ENCODE data around the gene CXCR2. TPM values are rescaled to one million over a fixed set of nuclear protein-coding genes. Genes with fewer than 3 reads are reported as not detected.
A peak's percentile ranks its signal among the peaks of the same experiment; 100 is the strongest.

Gene CXCR2
- polyA plus RNA-seq (2013) = 0.11 TPM

- peak; percentile 13 to 56 (median 51) for DNase-seq
- 8% methylated on average over 8 of the region's 8 CpGs for WGBS (ENCODE audit: insufficient coverage)
- Histone ChIP-seq H3K27me3 (replicated peaks in 2 of 5; ENCODE audit: control insufficient read depth in 4 of 5, insufficient read depth in 5 of 5, low read length in 4 of 5) (no peaks in the 10 kb centered on the region), H3K9me3 (ENCODE audit: control extremely low read depth in 1 of 5, control insufficient read depth in 4 of 5, insufficient read depth in 2 of 5, low read depth in 1 of 5, low read length in 4 of 5) (peaks cover 0 to 17% (median 2%) of the 10 kb centered on the region in 5 experiments), H3K36me3 (ENCODE audit: control insufficient read depth in 4 of 4, insufficient read depth in 4 of 4, low read length in 3 of 4) (no peaks in the 10 kb centered on the region), H3K27ac (ENCODE audit: insufficient read depth in 1 of 2, low read depth in 1 of 2, low read length in 2 of 2, poor library complexity in 1 of 2, severe bottlenecking in 2 of 2) (no peak within 1 kb of the TSS), H3K4me3 (ENCODE audit: control insufficient read depth in 1 of 7, extremely low read depth in 1 of 7, insufficient read depth in 4 of 7, low read depth in 2 of 7, low read length in 6 of 7) (peak within 1 kb of the TSS in 5 of 7 experiments; percentile 20 to 63 (median 30)), H3K4me1 (ENCODE audit: control extremely low read depth in 1 of 4, control insufficient read depth in 4 of 4, insufficient read depth in 4 of 4, low read length in 3 of 4) (peaks cover 4 to 17% (median 12%) of the 10 kb centered on the region in 4 experiments)
- CTCF ChIA-PET = no interaction called here
- POLR2A ChIA-PET = no interaction called here
These were observed at the start of gene CXCR2 for GRCh38 chr2:218125626-218126080. Gene CXCR2, plus strand, starts transcription at chr2:218126028. Its CDS starts 8,774 bp downstream, at chr2:218134802.

GRCh38 chr2:218077464-218078216 is 48.2 kb upstream of the CXCR2 start:
- no peaks in the 10 kb centered on the region for H3K27me3 ChIP-seq (replicated peaks in 2 of 5; ENCODE audit: control insufficient read depth in 4 of 5, insufficient read depth in 5 of 5, low read length in 4 of 5)
- no peak for DNase-seq
- no peaks in the 10 kb centered on the region for H3K9me3 ChIP-seq (ENCODE audit: control extremely low read depth in 1 of 5, control insufficient read depth in 4 of 5, insufficient read depth in 2 of 5, low read depth in 1 of 5, low read length in 4 of 5)
- H3K4me3 ChIP-seq (ENCODE audit: control insufficient read depth in 1 of 7, extremely low read depth in 1 of 7, insufficient read depth in 4 of 7, low read depth in 2 of 7, low read length in 6 of 7) = no peak overlapping the region
- H3K27ac ChIP-seq (ENCODE audit: insufficient read depth in 1 of 2, low read depth in 1 of 2, low read length in 2 of 2, poor library complexity in 1 of 2, severe bottlenecking in 2 of 2) = no peak overlapping the region
- ChIA-PET CTCF (interaction anchor here (1.7 to 4.3 kb wide), 3 partner anchors 9 to 292 kb away, joined by 4 to 16 read pairs (median 5); partner anchors contain the start of gene RUFY4), POLR2A (no interaction called here)
- H3K36me3 ChIP-seq (ENCODE audit: control insufficient read depth in 4 of 4, insufficient read depth in 4 of 4, low read length in 3 of 4) = no peaks in the 10 kb centered on the region
- WGBS (ENCODE audit: insufficient coverage) = 84% methylated on average over 8 of the region's 9 CpGs
- no peaks in the 10 kb centered on the region for H3K4me1 ChIP-seq (ENCODE audit: control extremely low read depth in 1 of 4, control insufficient read depth in 4 of 4, insufficient read depth in 4 of 4, low read length in 3 of 4)

GRCh38 chr2:218079943-218080913 is 45.6 kb upstream of the CXCR2 start:
- H3K27ac ChIP-seq (ENCODE audit: insufficient read depth in 1 of 2, low read depth in 1 of 2, low read length in 2 of 2, poor library complexity in 1 of 2, severe bottlenecking in 2 of 2) = no peak overlapping the region
- no peaks in the 10 kb centered on the region for H3K4me1 ChIP-seq (ENCODE audit: control extremely low read depth in 1 of 4, control insufficient read depth in 4 of 4, insufficient read depth in 4 of 4, low read length in 3 of 4)
- WGBS (ENCODE audit: insufficient coverage) = 89% methylated on average over 14 of the region's 15 CpGs

DNA sequence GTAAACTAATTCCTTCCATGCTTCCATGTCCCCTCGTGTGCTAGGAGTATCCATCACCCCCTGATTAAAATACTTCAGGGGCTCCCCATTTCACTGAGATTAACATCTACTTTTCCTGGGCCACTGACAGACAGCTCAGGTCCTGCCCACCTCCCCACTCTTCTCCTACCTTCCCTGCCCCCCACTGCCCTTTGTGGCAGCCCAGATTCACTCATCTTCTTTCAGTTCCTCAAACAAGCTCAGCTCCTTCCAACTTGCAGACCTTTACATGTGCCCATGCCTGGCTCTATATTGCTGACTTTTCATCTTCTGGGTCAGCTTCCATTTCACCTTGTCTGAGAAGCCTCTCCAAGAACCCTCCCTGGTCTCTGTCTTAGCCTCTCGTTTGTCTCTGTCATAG is 44.8 kb upstream of the CXCR2 start:
- H3K27me3 ChIP-seq (replicated peaks in 2 of 5; ENCODE audit: control insufficient read depth in 4 of 5, insufficient read depth in 5 of 5, low read length in 4 of 5) = no peaks in the 10 kb centered on the region
- CTCF ChIA-PET = interaction anchor here (0.6 to 4.9 kb wide), 4 partner anchors 8 to 295 kb away, joined by 3 to 19 read pairs (median 10); no protein-coding TSS in a partner anchor
- no peak for DNase-seq
- POLR2A ChIA-PET = no interaction called here
- no peaks in the 10 kb centered on the region for H3K4me1 ChIP-seq (ENCODE audit: control extremely low read depth in 1 of 4, control insufficient read depth in 4 of 4, insufficient read depth in 4 of 4, low read length in 3 of 4)
- H3K9me3 ChIP-seq (ENCODE audit: control extremely low read depth in 1 of 5, control insufficient read depth in 4 of 5, insufficient read depth in 2 of 5, low read depth in 1 of 5, low read length in 4 of 5) = peaks cover 0 to 5% (median under 1%) of the 10 kb centered on the region in 5 experiments
- no peaks in the 10 kb centered on the region for H3K36me3 ChIP-seq (ENCODE audit: control insufficient read depth in 4 of 4, insufficient read depth in 4 of 4, low read length in 3 of 4)
- no peak overlapping the region for H3K4me3 ChIP-seq (ENCODE audit: control insufficient read depth in 1 of 7, extremely low read depth in 1 of 7, insufficient read depth in 4 of 7, low read depth in 2 of 7, low read length in 6 of 7)
- H3K27ac ChIP-seq (ENCODE audit: insufficient read depth in 1 of 2, low read depth in 1 of 2, low read length in 2 of 2, poor library complexity in 1 of 2, severe bottlenecking in 2 of 2) = no peak overlapping the region
- WGBS (ENCODE audit: insufficient coverage) = 100% methylated on average over 1 of the region's 2 CpGs

More at GRCh38 chr2:218079943-218080913, 45.6 kb upstream of the CXCR2 start:
- Histone ChIP-seq H3K4me3 (ENCODE audit: control insufficient read depth in 1 of 7, extremely low read depth in 1 of 7, insufficient read depth in 4 of 7, low read depth in 2 of 7, low read length in 6 of 7) (no peak overlapping the region), H3K27me3 (replicated peaks in 2 of 5; ENCODE audit: control insufficient read depth in 4 of 5, insufficient read depth in 5 of 5, low read length in 4 of 5) (no peaks in the 10 kb centered on the region), H3K36me3 (ENCODE audit: control insufficient read depth in 4 of 4, insufficient read depth in 4 of 4, low read length in 3 of 4) (no peaks in the 10 kb centered on the region), H3K9me3 (ENCODE audit: control extremely low read depth in 1 of 5, control insufficient read depth in 4 of 5, insufficient read depth in 2 of 5, low read depth in 1 of 5, low read length in 4 of 5) (no peaks in the 10 kb centered on the region)
- no peak for DNase-seq
- ChIA-PET POLR2A (no interaction called here), CTCF (interaction anchor here (0.6 to 4.9 kb wide), 5 partner anchors 7 to 294 kb away, joined by 3 to 19 read pairs (median 3); no protein-coding TSS in a partner anchor)

DNA sequence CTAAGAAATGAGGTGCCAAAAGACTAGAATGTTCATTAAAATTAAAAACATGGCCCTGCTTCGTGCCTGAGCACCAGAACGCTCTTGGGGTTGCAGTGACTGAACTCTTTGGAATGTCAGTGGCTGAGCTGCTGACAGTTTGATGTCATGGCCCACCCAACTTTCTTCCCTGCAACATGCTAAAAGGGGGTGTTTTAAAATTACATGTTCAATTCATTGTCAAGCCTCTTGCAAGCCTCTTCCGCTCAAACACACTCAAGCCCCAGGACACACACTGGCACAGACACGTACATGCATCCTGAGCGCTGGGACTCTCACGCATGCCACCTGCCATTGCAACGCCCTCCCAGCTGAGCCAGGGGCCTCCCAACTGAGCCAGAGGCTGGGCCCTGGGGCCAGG is 44.1 kb upstream of the CXCR2 start:
- Histone ChIP-seq H3K27me3 (replicated peaks in 2 of 5; ENCODE audit: control insufficient read depth in 4 of 5, insufficient read depth in 5 of 5, low read length in 4 of 5) (no peaks in the 10 kb centered on the region), H3K36me3 (ENCODE audit: control insufficient read depth in 4 of 4, insufficient read depth in 4 of 4, low read length in 3 of 4) (no peaks in the 10 kb centered on the region), H3K9me3 (ENCODE audit: control extremely low read depth in 1 of 5, control insufficient read depth in 4 of 5, insufficient read depth in 2 of 5, low read depth in 1 of 5, low read length in 4 of 5) (peaks cover 0 to 11% (median 6%) of the 10 kb centered on the region in 5 experiments), H3K4me3 (ENCODE audit: control insufficient read depth in 1 of 7, extremely low read depth in 1 of 7, insufficient read depth in 4 of 7, low read depth in 2 of 7, low read length in 6 of 7) (no peak overlapping the region), H3K4me1 (ENCODE audit: control extremely low read depth in 1 of 4, control insufficient read depth in 4 of 4, insufficient read depth in 4 of 4, low read length in 3 of 4) (no peaks in the 10 kb centered on the region), H3K27ac (ENCODE audit: insufficient read depth in 1 of 2, low read depth in 1 of 2, low read length in 2 of 2, poor library complexity in 1 of 2, severe bottlenecking in 2 of 2) (no peak overlapping the region)
- no peak for DNase-seq
- POLR2A ChIA-PET = no interaction called here
- WGBS (ENCODE audit: insufficient coverage) = 98% methylated on average over 7 of the region's 7 CpGs
- CTCF ChIA-PET = interaction anchor here (1.4 to 4.9 kb wide), 3 partner anchors 8 to 296 kb away, joined by 5 to 19 read pairs (median 16); no protein-coding TSS in a partner anchor

DNA sequence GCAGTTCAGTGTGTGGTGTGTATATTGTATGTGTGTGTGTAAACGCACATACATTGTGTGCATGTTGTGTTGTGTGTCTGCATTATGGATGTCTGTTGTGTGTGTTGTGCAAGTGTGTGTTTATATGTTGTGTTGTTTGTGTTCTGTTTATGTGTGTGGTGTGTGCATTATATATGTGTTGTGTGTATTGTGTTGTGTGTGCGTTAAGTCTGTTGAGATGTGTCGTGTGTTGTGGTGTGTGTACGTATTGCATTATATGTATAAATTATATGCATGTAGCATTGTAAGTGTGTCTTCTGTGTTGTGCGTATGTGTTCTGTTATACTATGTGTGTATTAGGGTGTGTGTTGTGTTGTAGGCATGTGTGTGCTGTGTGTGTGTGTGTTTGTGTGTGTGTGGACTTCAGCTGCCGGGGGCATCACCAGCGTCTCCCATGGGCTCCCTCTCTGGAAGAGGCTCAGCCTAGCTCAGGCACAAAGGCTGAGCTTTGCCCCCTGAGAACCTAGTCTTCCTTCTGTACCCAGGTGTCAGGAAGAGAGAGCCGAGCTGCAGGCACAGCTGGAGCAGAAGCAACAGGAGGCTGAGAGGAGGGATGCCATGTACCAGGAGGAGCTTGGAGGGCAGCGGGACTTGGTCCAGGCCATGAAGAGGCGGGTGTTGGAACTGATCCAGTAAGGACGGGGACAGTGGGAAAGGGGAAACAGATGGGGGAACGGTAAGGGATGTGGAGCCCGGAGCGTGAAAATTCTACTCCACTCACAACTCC is 43.1 kb upstream of the CXCR2 start:
- H3K9me3 ChIP-seq (ENCODE audit: control extremely low read depth in 1 of 5, control insufficient read depth in 4 of 5, insufficient read depth in 2 of 5, low read depth in 1 of 5, low read length in 4 of 5) = peaks cover 0 to 15% (median 6%) of the 10 kb centered on the region in 5 experiments
- H3K27ac ChIP-seq (ENCODE audit: insufficient read depth in 1 of 2, low read depth in 1 of 2, low read length in 2 of 2, poor library complexity in 1 of 2, severe bottlenecking in 2 of 2) = no peak overlapping the region
- CTCF ChIA-PET = interaction anchor here (1.0 to 4.9 kb wide), 3 partner anchors 9 to 193 kb away, joined by 3 to 19 read pairs (median 5); no protein-coding TSS in a partner anchor
- POLR2A ChIA-PET = no interaction called here
- no peak overlapping the region for H3K4me3 ChIP-seq (ENCODE audit: control insufficient read depth in 1 of 7, extremely low read depth in 1 of 7, insufficient read depth in 4 of 7, low read depth in 2 of 7, low read length in 6 of 7)
- H3K36me3 ChIP-seq (ENCODE audit: control insufficient read depth in 4 of 4, insufficient read depth in 4 of 4, low read length in 3 of 4) = no peaks in the 10 kb centered on the region
- DNase-seq = peak; percentile 9 to 52 (median 31)
- no peaks in the 10 kb centered on the region for H3K4me1 ChIP-seq (ENCODE audit: control extremely low read depth in 1 of 4, control insufficient read depth in 4 of 4, insufficient read depth in 4 of 4, low read length in 3 of 4)
- no peaks in the 10 kb centered on the region for H3K27me3 ChIP-seq (replicated peaks in 2 of 5; ENCODE audit: control insufficient read depth in 4 of 5, insufficient read depth in 5 of 5, low read length in 4 of 5)
- WGBS (ENCODE audit: insufficient coverage) = 75% methylated on average over 2 of the region's 14 CpGs

Measured in common myeloid progenitor, CD34-positive (primary cell).